IMR-90 (cell line): ENCODE data around the gene ASB4. TPM values are rescaled to one million over a fixed set of nuclear protein-coding genes. Genes with fewer than 3 reads are reported as not detected.

ENCODE experiments used
- ATAC-seq: fragments of 200-7000 bp; cut with Tn5 transposase; 2 replicates; pipeline ENCODE4 v1.9.1; 2020; ENCODE audit warnings: low read depth, mild to moderate bottlenecking, moderate library complexity
- BruUV-seq: library from RNA; stranded (reverse); fragments of 400-500 nt; replicated peaks from 2 replicates; lab custom pipeline; 2021; lab: Mats Ljungman, UMichigan
- CTCF ChIA-PET: fragments of 300-600 bp; formaldehyde crosslinking; extraction: SDS; loops from one replicate; lab custom pipeline; 2021; ENCODE audit warnings: antibody characterized with exemption; lab: Yijun Ruan, JAX
- POLR2A ChIA-PET: fragments of 300-600 bp; sonication (Branson Sonifier 250); formaldehyde crosslinking; loops from one replicate; lab custom pipeline; 2022; ENCODE audit warnings: antibody characterized with exemption; ENCODE audit not compliant: unreplicated experiment; lab: Charles Lee
- DNase-seq: peaks from one replicate; pipeline ENCODE4 v3.0.0; 2013
- H2AFZ ChIP-seq: replicated peaks from 2 replicates; pipeline ENCODE3; 2013; ENCODE audit warnings: low read length, mild to moderate bottlenecking; ENCODE audit not compliant: poor library complexity
- H2AK5ac ChIP-seq: 2 replicates; pipeline ENCODE4 v1.6.1; 2013; ENCODE audit warnings: low read depth, low read length, inconsistent platforms
- H2AK9ac ChIP-seq: replicated peaks from 2 replicates; pipeline ENCODE3; 2013; ENCODE audit warnings: mild to moderate bottlenecking, low read depth, low read length, moderate library complexity; ENCODE audit not compliant: poor library complexity
- H2BK120ac ChIP-seq: 2 replicates; pipeline ENCODE4 v1.6.1; 2013; ENCODE audit warnings: low read depth, low read length, inconsistent platforms
- H2BK15ac ChIP-seq: 3 replicates; pipeline ENCODE4 v1.6.1; 2013; ENCODE audit warnings: low read depth, low read length, inconsistent platforms
- H2BK20ac ChIP-seq: 2 replicates; pipeline ENCODE4 v1.6.1; 2013; ENCODE audit warnings: low read depth, mild to moderate bottlenecking, inconsistent platforms, low read length, moderate library complexity
- H2BK5ac ChIP-seq: 2 replicates; pipeline ENCODE4 v1.6.1; 2013; ENCODE audit warnings: mild to moderate bottlenecking, low read depth, low read length, inconsistent platforms; ENCODE audit not compliant: poor library complexity, severe bottlenecking
- H3K14ac ChIP-seq: replicated peaks from 2 replicates; pipeline ENCODE4 v1.6.1; 2013; ENCODE audit warnings: low read depth, low read length, inconsistent platforms
- H3K18ac ChIP-seq: 2 replicates; pipeline ENCODE4 v1.6.1; 2013; ENCODE audit warnings: low read depth, low read length, control low read depth
- H3K23ac ChIP-seq: 2 replicates; pipeline ENCODE4 v1.6.1; 2013; ENCODE audit warnings: low read depth, low read length, inconsistent platforms
- H3K27ac ChIP-seq: 2 replicates; pipeline ENCODE4 v1.5.1; 2013; ENCODE audit warnings: mild to moderate bottlenecking, control low read depth, low read length; ENCODE audit not compliant: insufficient read depth
- H3K27me3 ChIP-seq: 2 replicates; pipeline ENCODE4 v1.6.1; 2013; ENCODE audit warnings: low read length; ENCODE audit not compliant: control insufficient read depth, insufficient read depth
- H3K36me3 ChIP-seq: 2 replicates; pipeline ENCODE4 v1.6.1; 2013; ENCODE audit warnings: low read length, mixed read lengths; ENCODE audit not compliant: control insufficient read depth, insufficient read depth
- H3K4ac ChIP-seq: 2 replicates; pipeline ENCODE4 v1.6.1; 2013; ENCODE audit warnings: low read depth, low read length, inconsistent platforms
- H3K4me1 ChIP-seq: 2 replicates; pipeline ENCODE4 v1.6.1; 2013; ENCODE audit warnings: low read length, mixed read lengths; ENCODE audit not compliant: control insufficient read depth, insufficient read depth
- H3K4me2 ChIP-seq: 2 replicates; pipeline ENCODE4 v1.6.1; 2013; ENCODE audit warnings: low read depth, mild to moderate bottlenecking, control low read depth, low read length, moderate library complexity
- H3K4me3 ChIP-seq: 2 replicates; pipeline ENCODE4 v1.5.1; 2013; ENCODE audit warnings: low read depth, mild to moderate bottlenecking, control low read depth, low read length, moderate library complexity; ENCODE audit not compliant: insufficient read depth
- H3K56ac ChIP-seq: 2 replicates; pipeline ENCODE4 v1.6.1; 2013; ENCODE audit warnings: low read length, inconsistent platforms; ENCODE audit not compliant: insufficient read depth; ENCODE audit errors: extremely low read depth
- H3K79me1 ChIP-seq, 2 experiments: 2 replicates each; pipeline ENCODE4 v1.6.1; 2013; ENCODE audit warnings: low read length in 2 of 2, inconsistent platforms in 1 of 2, low read depth in 1 of 2
- H3K9ac ChIP-seq: 2 replicates; pipeline ENCODE4 v1.6.1; 2013; ENCODE audit warnings: low read depth, low read length, control low read depth
- H3K9me1 ChIP-seq: 2 replicates; pipeline ENCODE4 v1.6.1; 2013; ENCODE audit warnings: low read length, inconsistent platforms; ENCODE audit not compliant: insufficient read depth
- H3K9me3 ChIP-seq: 2 replicates; pipeline ENCODE4 v1.6.1; 2013; ENCODE audit warnings: low read length; ENCODE audit not compliant: control insufficient read depth, insufficient read depth
- H4K20me1 ChIP-seq: 2 replicates; pipeline ENCODE4 v1.6.1; 2013; ENCODE audit warnings: low read length, inconsistent platforms; ENCODE audit not compliant: insufficient read depth
- H4K5ac ChIP-seq: 2 replicates; pipeline ENCODE4 v1.6.1; 2013; ENCODE audit warnings: mild to moderate bottlenecking, low read depth, low read length, control low read depth
- H4K8ac ChIP-seq, 2 experiments: 2 replicates each; pipeline ENCODE4 v1.6.1; 2013; ENCODE audit warnings: low read depth in 2 of 2, low read length in 2 of 2, control low read depth in 1 of 2, inconsistent platforms in 1 of 2
- H4K91ac ChIP-seq: 2 replicates; pipeline ENCODE4 v1.6.1; 2013; ENCODE audit warnings: low read depth, low read length, inconsistent platforms; ENCODE audit not compliant: insufficient read depth
- BHLHE40 ChIP-seq: fragments of 150-350 bp; IDR thresholded peaks from 2 replicates; pipeline ENCODE4 v1.6.1; 2016; ENCODE audit warnings: mild to moderate bottlenecking, low read depth, low read length
- CEBPB ChIP-seq: IDR thresholded peaks from 2 replicates; pipeline ENCODE4 v1.6.1; 2012; ENCODE audit warnings: low read depth, low read length, improper control_type of control experiment
- MXI1 ChIP-seq: IDR thresholded peaks from 2 replicates; pipeline ENCODE4 v1.6.1; 2012; ENCODE audit warnings: low read depth, mild to moderate bottlenecking, low read length, moderate library complexity, borderline replicate concordance
- NFE2L2 ChIP-seq: fragments of 150-350 bp; IDR thresholded peaks from 2 replicates; pipeline ENCODE4 v1.6.1; 2016; ENCODE audit warnings: low read depth, mild to moderate bottlenecking, low read length
- POLR2A ChIP-seq: IDR thresholded peaks from 2 replicates; pipeline ENCODE4 v1.6.1; 2012; ENCODE audit warnings: mild to moderate bottlenecking, low read depth, low read length
- RAD21 ChIP-seq: IDR thresholded peaks from 2 replicates; pipeline ENCODE4 v1.6.1; 2012; ENCODE audit warnings: low read length, improper control_type of control experiment
- RCOR1 ChIP-seq: IDR thresholded peaks from 2 replicates; pipeline ENCODE4 v1.6.1; 2012; ENCODE audit warnings: mild to moderate bottlenecking, low read length, improper control_type of control experiment; ENCODE audit not compliant: insufficient replicate concordance
- WGBS, 2 experiments: methylation state at CpG; one replicate each; pipeline versions ENCODE4 v1.1.5 to v1.1.7; 2013; ENCODE audit warnings: missing lambda C conversion rate in 2 of 2; ENCODE audit not compliant: insufficient read length in 1 of 2; ENCODE audit errors: extremely low coverage in 2 of 2; 5-methylcytosine and 5-hydroxymethylcytosine counted together
- dilution Hi-C: fragments of 300-500 bp; cut with HindIII; formaldehyde crosslinking; loops from one replicate; pipeline ENCODE4 v1.14.3; 2018; ENCODE audit warnings: low sequenced_read_pairs; ENCODE audit not compliant: unreplicated experiment
- in situ Hi-C: fragments of 300-500 bp; cut with MboI; formaldehyde crosslinking; loops from 3 replicates; pipeline ENCODE4 v1.14.3; 2019; ENCODE audit warnings: low sequenced_read_pairs, inconsistent platforms, mixed read lengths
- intact Hi-C: fragments of 100-400 bp; cut with micrococcal nuclease; formaldehyde crosslinking; loops from 2 replicates; pipeline ENCODE4 v1.10.0; 2022
- polyA plus RNA-seq, 3 experiments: library from polyadenylated mRNA; depleted of rRNA; stranded (reverse); fragments of >200 nt; gene quantifications; 2 replicates each; pipeline ENCODE4 v1.2.3, GENCODE V29; 2012; ENCODE audit warnings: low replicate concordance in 1 of 3
- total RNA-seq: library from RNA; depleted of rRNA; stranded (reverse); fragments of >200 nt; gene quantifications from 2 replicates; pipeline ENCODE4 v1.2.3, GENCODE V29; 2012
- TF ChIP-seq, protein P1 (sequence below): fragments of 150-350 bp; IDR thresholded peaks from 2 replicates; pipeline ENCODE4 v1.6.1; 2016; ENCODE audit warnings: low read depth, mild to moderate bottlenecking, low read length, moderate library complexity, borderline replicate concordance

ASB4 gene
- total and polyA plus RNA-seq, 2 of the 4 experiments (the other 2 are of a cell fraction), result not detected

DNA sequence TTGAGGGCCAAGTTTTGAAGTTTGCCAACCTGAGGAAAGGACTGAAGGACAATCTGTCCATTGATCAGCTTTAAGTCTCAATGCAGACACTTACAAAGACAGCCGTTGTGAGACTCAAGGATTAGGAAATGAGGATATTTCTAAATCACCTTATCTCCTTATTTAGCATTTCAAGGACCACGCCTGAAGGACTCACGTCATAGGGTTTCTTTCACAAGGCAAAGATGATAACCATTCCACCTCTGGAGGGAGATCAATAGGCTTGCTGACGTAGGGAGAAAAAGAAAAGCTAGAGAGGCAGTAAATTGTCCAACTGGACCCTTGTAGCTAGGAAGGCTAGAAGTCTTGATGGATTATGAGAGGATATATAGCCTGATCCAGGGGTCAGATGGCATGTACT is 3.3 kb upstream of the ASB4 start:
- Histone ChIP-seq H2BK20ac (no peak overlapping the region), H4K5ac (no peak overlapping the region), H2BK5ac (no peak overlapping the region), H3K36me3 (no peaks in the 10 kb centered on the region), H3K4me2 (no peak overlapping the region), H3K9ac (no peak overlapping the region), H3K4me1 (no peaks in the 10 kb centered on the region), H3K23ac (no peak overlapping the region), H3K4ac (no peak overlapping the region), H2AFZ (no peak overlapping the region), H2AK9ac (no peak overlapping the region), H3K27me3 (peaks cover 6% of the 10 kb centered on the region), H2BK120ac (no peak overlapping the region), H4K91ac (no peak overlapping the region), H2BK15ac (no peak overlapping the region), H4K8ac (no peak overlapping the region), H3K56ac (no peak overlapping the region), H3K9me1 (no peaks in the 10 kb centered on the region), H2AK5ac (no peak overlapping the region), H3K18ac (no peak overlapping the region), H4K20me1 (no peaks in the 10 kb centered on the region), H3K27ac (no peak overlapping the region), H3K79me1 (no peaks in the 10 kb centered on the region), H3K4me3 (no peak overlapping the region), H3K9me3 (no peaks in the 10 kb centered on the region), H3K14ac (no peak overlapping the region)
- WGBS, 2 experiments, result no CpG with 5 or more reads among the region's 4 CpGs
- no peak for DNase-seq
- TF ChIP-seq BHLHE40 (no peak), MXI1 (no peak), RAD21 (no peak), POLR2A (no peak), RCOR1 (no peak), CEBPB (no peak), NFE2L2 (no peak)
- TF ChIP-seq, protein P1, sequence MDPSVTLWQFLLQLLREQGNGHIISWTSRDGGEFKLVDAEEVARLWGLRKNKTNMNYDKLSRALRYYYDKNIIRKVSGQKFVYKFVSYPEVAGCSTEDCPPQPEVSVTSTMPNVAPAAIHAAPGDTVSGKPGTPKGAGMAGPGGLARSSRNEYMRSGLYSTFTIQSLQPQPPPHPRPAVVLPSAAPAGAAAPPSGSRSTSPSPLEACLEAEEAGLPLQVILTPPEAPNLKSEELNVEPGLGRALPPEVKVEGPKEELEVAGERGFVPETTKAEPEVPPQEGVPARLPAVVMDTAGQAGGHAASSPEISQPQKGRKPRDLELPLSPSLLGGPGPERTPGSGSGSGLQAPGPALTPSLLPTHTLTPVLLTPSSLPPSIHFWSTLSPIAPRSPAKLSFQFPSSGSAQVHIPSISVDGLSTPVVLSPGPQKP, result no peak
- no TSS peak for BruUV-seq
- POLR2A ChIA-PET, result no interaction called here
- dilution Hi-C loops, result no loop called here
- in situ Hi-C loops, result loop anchor here (25.0 kb wide), 1 partner anchor 1195 kb away; no protein-coding TSS in a partner anchor
- intact Hi-C loops, result no loop called here
- ATAC-seq, result no peak
- CTCF ChIA-PET, result interaction anchor here (1.2 kb wide), 1 partner anchor 29 kb away, joined by 5 read pairs; no protein-coding TSS in a partner anchor
